ENCODE measurements around the gene MTA2. TPM values are rescaled to one million over a fixed set of nuclear protein-coding genes. Genes with fewer than 3 reads are reported as not detected.
"Not testable (repeated sequence)": the region's sequence is repeated elsewhere in the genome, so short reads cannot be mapped to it uniquely, and the experiment has no call there.

Gene MTA2
- total RNA-seq, 2 donors from 2014 or later, result 140 to 175 TPM

GRCh38 chr11:62560566-62561103 lies 41.0 kb downstream of the MTA2 start:
- H3K4me3 Mint-ChIP-seq, result no peak overlapping the region
- ATAC-seq (peak; percentile 22), DNase-seq (peak; percentile 60 to 78 (median 72))
- no peaks in the 10 kb centered on the region for H3K9me3 ChIP-seq (ENCODE audit: control insufficient read depth, low read length, poor library complexity, severe bottlenecking)
- H3K4me1 Mint-ChIP-seq, result peaks cover 40% of the 10 kb centered on the region
- H3K27me3 Mint-ChIP-seq, result no peaks in the 10 kb centered on the region
- peaks cover 3% of the 10 kb centered on the region for H3K36me3 Mint-ChIP-seq (ENCODE audit: low read depth)
- peak overlapping the region; percentile 100 for H3K27ac Mint-ChIP-seq

- H3K36me3 Mint-ChIP-seq (ENCODE audit: low read depth), result not testable (repeated sequence)
- peaks cover 45% of the 10 kb centered on the region for H3K4me1 Mint-ChIP-seq
- peak overlapping the region; percentile 67 for H3K4me3 Mint-ChIP-seq
These were observed 42.0 kb downstream of the MTA2 start for GRCh38 chr11:62559626-62560025.

GRCh38 chr11:62559204-62559603 lies 42.5 kb downstream of the MTA2 start:
- Mint-ChIP-seq H3K36me3 (ENCODE audit: low read depth) (peaks cover 3% of the 10 kb centered on the region), H3K4me3 (peak overlapping the region; percentile 67)

More at GRCh38 chr11:62559626-62560025, 42.0 kb downstream of the MTA2 start:
- peak overlapping the region; percentile 100 for H3K27ac Mint-ChIP-seq
- H3K27me3 Mint-ChIP-seq; ATAC-seq; H3K9me3 ChIP-seq (ENCODE audit: control insufficient read depth, low read length, poor library complexity, severe bottlenecking); DNase-seq: not testable (repeated sequence)

GRCh38 chr11:62558669-62559068 lies 43.0 kb downstream of the MTA2 start:
- no peaks in the 10 kb centered on the region for H3K27me3 Mint-ChIP-seq
- H3K27ac Mint-ChIP-seq, result peak overlapping the region; percentile 100
- peaks cover 55% of the 10 kb centered on the region for H3K4me1 Mint-ChIP-seq
- ATAC-seq (no peak), DNase-seq (no peak)
- peaks cover 3% of the 10 kb centered on the region for H3K36me3 Mint-ChIP-seq (ENCODE audit: low read depth)
- H3K4me3 Mint-ChIP-seq, result no peak overlapping the region
- no peaks in the 10 kb centered on the region for H3K9me3 ChIP-seq (ENCODE audit: control insufficient read depth, low read length, poor library complexity, severe bottlenecking)

More at GRCh38 chr11:62559204-62559603, 42.5 kb downstream of the MTA2 start:
- DNase-seq, result no peak
- Mint-ChIP-seq H3K4me1 (peaks cover 49% of the 10 kb centered on the region), H3K27ac (peak overlapping the region; percentile 100), H3K27me3 (no peaks in the 10 kb centered on the region)
- no peaks in the 10 kb centered on the region for H3K9me3 ChIP-seq (ENCODE audit: control insufficient read depth, low read length, poor library complexity, severe bottlenecking)
- ATAC-seq, result no peak

- no peaks in the 10 kb centered on the region for H3K9me3 ChIP-seq (ENCODE audit: control insufficient read depth, low read length, poor library complexity, severe bottlenecking)
- H3K27ac Mint-ChIP-seq, result peak overlapping the region; percentile 100
- H3K36me3 Mint-ChIP-seq (ENCODE audit: low read depth), result peaks cover under 1% of the 10 kb centered on the region
- peak; percentile 1 for ATAC-seq
- peak overlapping the region; percentile 93 for H3K4me3 Mint-ChIP-seq
- peaks cover 69% of the 10 kb centered on the region for H3K4me1 Mint-ChIP-seq
- DNase-seq, result no peak
- H3K27me3 Mint-ChIP-seq, result no peaks in the 10 kb centered on the region
These were observed 44.6 kb downstream of the MTA2 start for GRCh38 chr11:62556875-62557631.

- ATAC-seq, result peak; percentile 57
- H3K9me3 ChIP-seq (ENCODE audit: control insufficient read depth, low read length, poor library complexity, severe bottlenecking), result no peaks in the 10 kb centered on the region
- H3K4me3 Mint-ChIP-seq, result peak overlapping the region; percentile 93
- no peaks in the 10 kb centered on the region for H3K36me3 Mint-ChIP-seq (ENCODE audit: low read depth)
- H3K4me1 Mint-ChIP-seq, result peaks cover 74% of the 10 kb centered on the region
- peak overlapping the region; percentile 100 for H3K27ac Mint-ChIP-seq
- no peaks in the 10 kb centered on the region for H3K27me3 Mint-ChIP-seq
- peak; percentile 59 to 76 (median 73) for DNase-seq
These were observed 45.4 kb downstream of the MTA2 start for GRCh38 chr11:62556108-62556874.

GRCh38 chr11:62555464-62556107 lies 46.1 kb downstream of the MTA2 start:
- peak; percentile 60 for ATAC-seq
- Mint-ChIP-seq H3K36me3 (ENCODE audit: low read depth) (no peaks in the 10 kb centered on the region), H3K27ac (peak overlapping the region; percentile 100), H3K4me3 (peak overlapping the region; percentile 93), H3K27me3 (no peaks in the 10 kb centered on the region), H3K4me1 (peaks cover 76% of the 10 kb centered on the region)
- DNase-seq, result peak; percentile 46 to 64 (median 61)
- H3K9me3 ChIP-seq (ENCODE audit: control insufficient read depth, low read length, poor library complexity, severe bottlenecking), result no peaks in the 10 kb centered on the region

GRCh38 chr11:62554387-62555167 lies 47.1 kb downstream of the MTA2 start:
- Mint-ChIP-seq H3K4me3 (peak overlapping the region; percentile 93), H3K36me3 (ENCODE audit: low read depth) (no peaks in the 10 kb centered on the region), H3K4me1 (peaks cover 79% of the 10 kb centered on the region), H3K27me3 (no peaks in the 10 kb centered on the region), H3K27ac (peak overlapping the region; percentile 100)
- DNase-seq, result no peak
- no peaks in the 10 kb centered on the region for H3K9me3 ChIP-seq (ENCODE audit: control insufficient read depth, low read length, poor library complexity, severe bottlenecking)
- no peak for ATAC-seq

GRCh38 chr11:62553839-62554361 lies 47.8 kb downstream of the MTA2 start:
- H3K4me3 Mint-ChIP-seq, result peak overlapping the region; percentile 93
- no peaks in the 10 kb centered on the region for H3K36me3 Mint-ChIP-seq (ENCODE audit: low read depth)
- peak overlapping the region; percentile 100 for H3K27ac Mint-ChIP-seq
- H3K27me3 Mint-ChIP-seq, result no peaks in the 10 kb centered on the region
- H3K9me3 ChIP-seq (ENCODE audit: control insufficient read depth, low read length, poor library complexity, severe bottlenecking), result no peaks in the 10 kb centered on the region
- DNase-seq (peak in 1 of 3 donors; percentile 41), ATAC-seq (no peak)
- H3K4me1 Mint-ChIP-seq, result peaks cover 73% of the 10 kb centered on the region

GRCh38 chr11:62553080-62553838 lies 48.4 kb downstream of the MTA2 start:
- Mint-ChIP-seq H3K4me1 (peaks cover 77% of the 10 kb centered on the region), H3K36me3 (ENCODE audit: low read depth) (no peaks in the 10 kb centered on the region), H3K27me3 (no peaks in the 10 kb centered on the region), H3K27ac (peak overlapping the region; percentile 100), H3K4me3 (peak overlapping the region; percentile 93)
- no peaks in the 10 kb centered on the region for H3K9me3 ChIP-seq (ENCODE audit: control insufficient read depth, low read length, poor library complexity, severe bottlenecking)
- peak; percentile 46 to 67 (median 65) for DNase-seq
- ATAC-seq, result peak; percentile 31

GRCh38 chr11:62552485-62553079 lies 49.1 kb downstream of the MTA2 start:
- Mint-ChIP-seq H3K4me1 (peaks cover 81% of the 10 kb centered on the region), H3K4me3 (peak overlapping the region; percentile 93), H3K27ac (peak overlapping the region; percentile 100), H3K36me3 (ENCODE audit: low read depth) (no peaks in the 10 kb centered on the region), H3K27me3 (no peaks in the 10 kb centered on the region)
- no peaks in the 10 kb centered on the region for H3K9me3 ChIP-seq (ENCODE audit: control insufficient read depth, low read length, poor library complexity, severe bottlenecking)
- no peak for ATAC-seq
- DNase-seq, result no peak
